NK-92 (cell line): ENCODE measurements around the gene CEP72.
"Not testable (repeated sequence)": the region's sequence is repeated elsewhere in the genome, so short reads cannot be mapped to it uniquely, and the experiment has no call there.

ENCODE experiments used
- DNase-seq: peaks from one replicate; lab custom pipeline; 2025; ENCODE audit not compliant: unreplicated experiment; lab: John Stamatoyannopoulos, UW

Gene CEP72

DNA sequence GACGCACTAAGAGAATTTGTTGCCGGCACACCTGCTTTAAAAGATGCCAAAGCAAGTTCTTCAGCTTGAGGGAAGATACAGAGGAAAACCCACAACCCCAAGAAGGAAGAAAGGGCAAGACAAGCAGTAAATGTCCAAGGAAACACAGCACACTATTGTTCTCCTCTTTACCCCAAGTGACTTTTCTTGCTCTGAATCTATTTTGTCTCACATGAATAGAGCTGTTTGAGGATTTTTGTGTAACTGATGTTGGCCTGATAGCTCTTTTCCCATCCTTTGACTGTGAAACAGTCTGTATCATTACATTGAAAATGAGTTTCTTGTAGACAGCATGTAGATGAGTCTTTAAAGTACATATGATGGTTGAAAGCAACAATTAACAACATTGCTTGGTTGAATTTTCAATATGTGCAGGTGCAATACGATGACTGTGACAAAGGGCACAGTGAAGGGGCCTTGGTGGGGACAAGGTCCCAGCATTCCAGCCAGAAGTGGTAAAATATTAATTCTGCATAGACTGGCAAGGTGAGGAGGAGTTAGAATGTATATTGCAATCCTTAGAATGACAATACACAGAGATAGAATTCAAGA, 16.8 kb upstream of the CEP72 start:
- no peak for DNase-seq

- DNase-seq, result no peak
These were observed 14.1 kb upstream of the CEP72 start for GRCh38 chr5:597871-598563.

DNA sequence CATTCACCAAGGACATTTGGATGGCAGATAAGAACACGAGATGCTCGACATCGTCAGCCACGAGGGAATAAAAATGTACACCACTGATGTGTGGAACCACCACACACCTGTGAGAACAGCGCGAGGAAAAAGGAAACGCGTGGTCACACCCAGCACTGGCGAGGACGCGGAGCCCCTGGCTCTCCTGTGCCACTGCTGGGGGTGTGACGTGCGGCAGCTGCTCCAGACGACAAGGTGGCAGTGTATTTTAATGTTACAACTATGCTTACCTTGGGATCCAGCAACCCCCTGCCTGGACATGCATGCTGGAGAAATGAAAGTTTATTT, 13.6 kb upstream of the CEP72 start:
- DNase-seq, result no peak

DNA sequence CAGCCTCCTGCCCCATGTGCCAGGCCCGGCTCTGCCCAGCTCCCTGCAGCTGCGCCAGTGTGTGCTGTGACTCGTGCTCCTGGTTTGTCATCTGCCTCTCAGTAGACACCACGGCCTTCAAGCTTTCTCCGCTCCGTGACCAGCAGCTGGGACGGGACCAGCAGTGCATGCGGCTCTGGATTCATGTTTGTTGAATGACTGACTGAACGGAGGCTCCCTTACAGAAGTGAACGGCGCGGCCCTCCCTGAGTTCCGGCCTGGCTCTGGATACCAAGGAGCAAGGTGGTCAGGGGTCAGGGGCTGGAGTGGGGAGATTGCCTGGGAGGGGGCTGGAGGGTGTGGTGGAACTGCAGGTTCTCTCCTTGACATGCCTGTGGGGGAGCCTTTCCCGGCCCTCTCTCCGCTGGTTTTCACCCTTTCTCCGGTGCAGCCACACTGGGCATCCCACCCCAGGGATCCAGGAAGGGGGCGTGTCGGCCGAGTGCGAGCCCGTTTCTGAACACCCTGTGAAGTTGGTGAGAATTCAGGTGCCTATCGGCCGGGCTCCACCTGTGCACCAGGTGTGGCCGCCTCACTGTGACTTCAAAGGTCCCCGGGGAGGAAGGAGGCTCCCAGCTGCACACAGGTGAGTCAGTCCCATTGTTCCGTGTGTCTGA, 11.1 kb upstream of the CEP72 start:
- DNase-seq, result no peak

DNA sequence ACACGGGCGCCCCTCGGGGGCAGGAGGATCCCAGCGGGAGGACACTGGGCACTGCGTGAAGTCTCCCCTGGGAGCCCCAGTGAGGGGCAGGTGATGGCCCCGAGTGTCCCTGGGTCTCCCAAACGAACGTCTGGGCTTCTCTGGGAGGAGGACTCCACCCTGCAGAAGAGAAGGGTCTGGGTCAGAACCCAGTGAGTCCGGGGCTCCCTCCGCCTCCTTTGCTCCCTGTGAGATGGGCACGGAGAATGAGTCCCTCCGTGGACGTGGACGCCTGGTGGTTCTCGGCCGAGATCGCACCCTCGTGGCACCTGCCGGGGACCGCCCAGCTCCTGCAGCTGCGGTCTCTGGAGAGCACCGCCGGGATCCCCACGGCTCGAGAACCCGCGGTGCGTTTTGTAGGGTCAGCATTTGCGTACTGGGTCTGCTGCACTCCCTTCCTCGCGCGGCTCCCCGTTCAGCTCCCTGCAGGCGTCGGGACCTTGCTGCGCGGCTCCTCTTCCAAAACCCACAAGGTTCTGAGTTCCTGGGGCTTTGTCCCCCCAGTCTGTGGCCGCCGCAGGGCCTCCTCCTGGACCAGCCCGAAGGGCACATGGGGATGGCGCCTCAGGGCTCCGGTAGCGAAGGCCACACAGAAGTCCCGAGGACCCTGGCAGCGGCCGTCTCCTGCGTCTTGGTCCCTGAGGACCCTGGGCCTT, 10.2 kb upstream of the CEP72 start:
- DNase-seq, result no peak

DNA sequence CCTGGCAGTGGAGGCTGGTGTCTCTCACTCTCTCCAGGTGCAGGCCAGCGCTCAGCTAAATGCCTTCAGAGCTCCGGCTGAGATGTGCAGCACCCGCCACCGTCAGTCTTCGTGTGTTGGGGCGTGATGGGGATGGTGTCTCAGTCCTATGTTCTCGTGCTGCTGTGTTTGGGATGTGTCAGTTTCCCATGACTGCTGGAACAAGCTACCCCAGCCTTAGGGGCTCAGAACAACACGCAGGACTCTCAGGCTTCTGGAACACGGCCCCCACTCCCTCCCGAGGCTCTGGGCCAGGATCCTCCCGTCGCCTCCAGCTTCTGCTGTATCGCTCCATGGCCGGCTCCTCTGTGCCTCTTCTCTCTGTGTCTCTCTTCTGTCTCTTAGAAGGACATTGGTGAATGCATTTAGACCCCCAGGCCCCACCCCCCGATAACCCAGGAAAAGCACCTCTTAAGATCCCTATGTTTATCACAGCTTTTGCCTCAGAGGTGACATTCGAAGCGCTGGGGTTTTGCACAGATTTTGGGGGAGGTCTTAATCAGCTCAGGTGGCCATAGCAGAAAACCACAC, 9.6 kb upstream of the CEP72 start:
- DNase-seq, result no peak

DNA sequence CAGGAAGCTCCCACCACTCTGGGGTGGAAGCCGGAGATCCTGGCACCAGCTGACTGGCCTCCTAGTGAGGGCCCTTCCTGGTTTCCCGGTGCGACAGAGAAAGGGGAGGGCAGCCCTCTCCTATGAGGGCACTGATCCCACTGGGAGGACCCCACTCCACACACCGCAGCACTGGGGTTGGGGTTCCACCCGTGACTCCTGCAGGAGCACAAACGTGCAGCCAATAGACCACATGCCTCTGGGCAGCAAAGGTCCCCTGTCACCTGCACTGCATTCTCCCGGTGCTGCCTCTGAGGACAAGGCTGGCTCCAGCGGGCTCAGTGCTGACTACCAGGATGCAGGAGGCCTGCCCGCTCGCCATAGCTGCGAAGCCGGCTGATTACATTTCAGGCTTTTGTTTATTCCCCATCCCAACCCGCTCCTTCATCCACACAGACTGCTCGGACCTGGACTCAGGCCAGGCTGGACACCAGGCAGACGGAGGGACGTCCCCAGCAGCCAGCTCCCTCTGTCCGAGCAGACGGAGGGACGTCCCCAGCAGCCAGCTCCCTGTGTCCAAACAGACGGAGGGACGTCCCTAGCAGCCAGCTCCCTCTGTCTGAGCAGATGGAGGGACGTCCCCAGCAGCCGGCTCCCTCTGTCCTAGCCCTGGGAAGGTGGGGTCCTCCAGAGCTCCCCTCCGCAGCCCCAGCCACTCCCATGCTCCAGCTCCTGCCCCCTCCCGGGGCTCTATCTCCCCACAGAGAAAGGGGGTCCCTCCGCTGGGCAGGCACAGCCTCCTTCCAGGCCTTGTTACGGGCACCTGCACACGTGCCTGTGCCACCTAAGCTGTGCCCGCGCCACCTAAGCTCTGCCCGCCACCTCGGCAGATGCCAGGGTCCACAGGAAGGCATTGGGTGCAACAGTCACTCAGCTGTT, 8.8 kb upstream of the CEP72 start:
- DNase-seq, result no peak

DNA sequence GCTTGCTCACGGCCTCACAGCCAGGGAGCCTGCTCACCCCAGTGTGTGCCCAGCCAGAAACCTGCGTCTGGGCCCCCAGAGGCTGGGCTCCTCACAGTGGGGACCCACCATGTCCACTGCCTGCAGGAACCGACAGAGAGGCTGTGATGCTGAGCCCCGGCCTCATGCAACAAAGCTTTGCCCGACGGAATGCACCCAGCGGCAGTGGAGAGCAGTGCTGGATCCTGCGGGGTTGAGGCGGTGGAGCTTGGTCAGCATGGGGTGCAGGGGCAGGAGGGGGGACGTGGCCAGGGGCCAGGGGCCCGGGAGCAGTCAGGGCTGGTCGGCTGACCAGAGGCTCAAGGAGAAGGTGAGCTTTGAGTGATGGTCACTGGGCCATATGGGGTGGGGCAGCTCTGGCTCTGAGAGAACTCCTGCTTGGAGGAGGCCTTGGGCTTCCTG, 7.7 kb upstream of the CEP72 start:
- DNase-seq, result no peak

DNA sequence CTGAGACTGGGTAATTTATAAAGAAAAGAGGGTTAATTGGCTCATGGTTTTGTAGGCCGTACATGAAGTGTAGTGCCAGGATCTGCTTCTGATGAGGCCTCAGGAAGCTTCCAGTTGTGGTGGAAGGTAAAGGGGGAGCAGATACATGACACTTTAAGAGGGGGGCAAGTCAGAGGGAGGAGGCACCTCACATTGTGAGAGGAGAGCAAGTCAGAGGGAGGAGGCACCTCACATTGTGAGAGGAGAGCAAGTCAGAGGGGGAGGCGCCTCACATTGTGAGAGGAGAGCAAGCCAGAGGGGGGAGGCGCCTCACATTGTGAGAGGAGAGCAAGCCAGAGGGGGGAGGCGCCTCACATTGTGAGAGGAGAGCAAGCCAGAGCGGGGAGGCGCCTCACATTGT, 7.0 kb upstream of the CEP72 start:
- DNase-seq, result not testable (repeated sequence)

- no peak for DNase-seq
These were observed 6.1 kb upstream of the CEP72 start for GRCh38 chr5:606061-606460.

DNA sequence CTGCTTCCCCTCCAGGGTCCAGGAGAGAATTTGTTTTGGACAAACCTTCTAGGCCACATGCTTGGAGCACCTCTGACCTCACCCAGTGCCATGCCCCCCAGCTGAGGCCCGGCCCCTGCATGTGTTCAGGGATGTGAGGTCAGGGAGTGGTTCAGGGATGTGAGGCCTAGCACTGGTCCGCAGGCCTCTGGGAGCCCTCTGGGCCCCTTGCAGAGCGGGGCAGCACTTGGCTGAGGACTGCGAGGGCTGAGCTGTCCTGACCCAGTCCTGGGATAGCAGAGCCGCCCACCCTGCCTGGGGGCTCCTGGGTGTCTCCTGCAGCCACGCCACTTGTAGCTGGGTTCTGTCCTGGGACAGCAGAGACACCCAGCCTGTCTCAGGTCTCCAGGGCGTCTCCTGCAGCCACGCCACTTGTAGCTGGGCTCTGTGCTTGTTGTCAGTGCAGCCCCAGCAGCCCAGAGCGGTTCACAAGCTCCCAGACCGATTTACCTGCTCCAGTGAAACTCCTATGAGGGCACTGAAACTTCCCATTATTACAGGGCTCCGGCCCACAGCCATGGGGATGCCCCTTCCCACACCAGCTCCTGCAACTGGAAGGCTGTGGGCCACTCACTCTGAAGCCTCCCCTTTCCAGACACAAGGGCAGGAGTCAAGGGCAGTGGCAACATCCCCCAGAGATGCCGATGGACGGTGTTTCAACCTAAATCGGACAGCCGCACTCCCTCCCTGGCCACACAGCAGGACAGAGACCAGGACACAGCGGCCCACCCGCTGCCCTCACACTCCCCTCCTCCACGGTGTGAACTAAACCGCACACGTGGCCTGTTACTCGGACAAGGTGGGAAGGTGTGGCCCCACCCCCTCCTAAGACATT, 5.4 kb upstream of the CEP72 start:
- no peak for DNase-seq

DNA sequence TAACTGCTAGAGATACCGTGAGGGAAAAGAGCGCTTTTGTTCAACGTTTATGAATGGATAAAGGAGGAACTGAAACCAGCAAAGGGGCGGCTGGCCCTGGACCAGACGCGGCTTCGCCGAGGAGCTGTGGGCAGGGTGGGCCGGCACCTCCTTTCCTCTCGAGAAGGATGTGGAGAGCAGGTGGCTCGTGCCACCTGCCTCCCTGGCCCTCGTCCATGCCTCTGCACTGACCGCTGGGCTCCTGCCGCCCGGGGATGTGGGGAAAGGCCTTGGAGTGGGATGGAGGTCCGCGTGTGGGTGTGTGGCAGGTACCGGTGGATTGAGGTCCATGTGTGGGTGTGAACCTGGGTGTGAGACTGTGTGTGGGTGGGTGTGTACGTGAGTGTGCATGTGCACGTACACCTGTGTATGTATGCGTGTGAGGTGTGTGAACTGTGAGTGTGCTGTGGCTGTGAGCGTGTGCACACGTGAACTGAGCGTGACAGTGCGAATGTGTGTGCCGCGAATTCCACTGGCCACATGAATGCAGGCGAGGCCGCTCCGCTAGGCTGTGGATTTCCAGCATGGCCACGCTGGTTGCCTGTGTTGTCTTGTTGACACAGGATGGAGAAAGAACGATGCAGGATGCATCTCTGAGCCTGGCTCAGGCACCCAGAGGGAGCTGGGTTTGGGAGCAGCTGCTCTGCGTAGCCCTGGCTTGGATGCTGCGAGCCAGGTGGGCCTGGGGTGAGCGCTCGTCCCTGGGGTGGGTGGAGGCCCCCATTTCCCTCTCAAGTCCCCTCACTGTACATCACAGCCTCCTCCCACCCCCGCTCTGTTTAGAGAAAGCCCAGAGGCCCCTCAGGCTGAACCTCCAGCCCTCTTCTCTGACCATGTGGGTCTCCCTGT, 4.4 kb upstream of the CEP72 start:
- DNase-seq, result no peak

DNA sequence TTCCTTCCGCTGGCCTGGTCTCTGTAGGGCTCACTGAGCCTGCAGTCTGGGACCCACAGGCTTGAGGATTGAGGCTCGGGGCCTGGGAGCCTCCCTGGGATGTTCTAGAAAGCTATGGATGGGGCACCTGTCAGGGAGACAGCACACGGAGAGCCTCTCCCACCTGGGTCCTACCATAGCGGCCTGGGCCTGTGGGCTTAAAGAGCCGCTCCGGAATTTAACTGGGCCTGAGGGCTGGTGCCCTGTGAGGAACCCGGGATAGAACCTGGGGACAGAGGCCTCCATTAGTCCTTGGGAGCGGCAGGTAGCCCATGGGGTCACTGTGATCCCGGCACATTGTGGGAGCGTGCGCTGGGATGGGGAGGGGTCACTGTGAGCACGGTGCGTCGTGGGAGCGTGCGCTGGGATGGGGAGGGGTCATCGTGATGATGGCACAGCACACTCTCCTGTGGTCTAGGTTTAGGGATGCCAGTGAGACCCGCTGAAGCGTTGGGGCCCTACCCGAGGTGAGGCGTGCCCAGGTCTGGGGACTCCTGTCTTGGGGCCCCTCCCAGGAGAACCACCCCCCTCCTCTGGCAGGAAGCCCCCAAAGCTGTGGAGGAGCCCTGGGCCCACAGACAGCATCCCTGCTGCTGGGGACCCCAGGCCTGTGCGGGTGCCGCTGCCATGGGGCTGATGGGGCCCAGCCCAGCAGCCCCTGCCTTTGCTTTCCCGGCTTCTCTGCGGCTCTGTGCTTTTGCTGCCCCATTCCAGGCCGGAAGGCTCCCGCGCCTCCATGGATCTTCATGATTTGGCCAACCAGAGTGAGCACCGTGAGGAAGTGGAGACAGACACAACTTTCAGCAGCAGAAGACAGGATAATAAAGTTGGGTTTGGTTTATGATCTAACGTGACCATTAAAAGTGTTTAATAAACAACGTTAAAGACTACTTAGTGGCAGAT, 3.4 kb upstream of the CEP72 start:
- no peak for DNase-seq

DNA sequence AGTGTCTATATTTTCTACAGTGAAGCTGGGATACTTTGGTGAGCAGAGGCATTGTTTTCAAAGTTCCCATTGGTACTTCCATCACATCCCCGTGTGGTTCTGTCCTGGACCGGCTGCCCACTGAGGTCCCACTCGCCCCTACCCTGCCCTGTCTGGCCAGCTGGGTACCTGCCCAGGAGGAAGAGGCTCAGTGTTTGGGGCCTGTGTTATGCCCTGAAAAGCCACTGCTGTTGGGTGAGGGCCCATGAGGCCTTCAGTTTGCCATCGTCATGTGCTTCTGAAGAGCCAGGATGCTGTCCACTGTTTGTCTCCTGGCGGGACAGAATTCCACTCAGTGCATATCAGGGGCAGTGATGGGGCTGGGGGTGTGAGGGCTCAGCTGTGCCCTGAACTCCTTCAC, 2.6 kb upstream of the CEP72 start:
- DNase-seq, result no peak

DNA sequence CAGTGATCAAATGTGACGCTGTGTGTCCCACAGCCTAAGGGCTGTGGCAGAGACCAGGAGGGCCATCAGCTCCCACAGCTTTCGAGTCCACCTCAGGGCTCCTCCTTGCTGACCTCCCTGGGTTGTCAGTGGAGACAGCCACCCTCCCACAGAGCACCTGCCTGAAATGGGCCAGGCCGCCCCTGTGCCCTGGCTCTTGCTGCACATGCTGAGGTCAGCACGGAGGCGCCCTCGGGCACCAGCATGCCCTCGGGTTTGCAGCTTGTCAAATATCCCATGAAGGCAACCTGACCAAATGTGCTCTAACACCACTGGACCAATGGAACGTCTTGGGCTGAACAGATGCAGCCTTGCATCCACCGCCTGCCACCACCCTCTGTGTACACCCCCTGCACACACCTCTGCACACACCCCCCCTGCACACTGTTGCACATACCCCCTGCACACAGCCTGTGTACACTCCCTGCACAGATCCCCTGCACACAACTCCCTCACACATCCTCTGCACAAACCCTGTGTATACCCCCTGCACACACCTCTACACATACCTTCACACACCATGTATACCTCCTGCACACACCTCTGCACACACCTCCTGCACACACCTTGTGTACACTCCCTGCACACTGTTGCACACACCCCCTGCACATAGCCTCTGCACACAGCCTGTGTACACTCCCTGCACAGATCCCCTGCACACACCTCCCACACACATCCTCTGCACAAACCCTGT, 2.0 kb upstream of the CEP72 start:
- no peak for DNase-seq

DNA sequence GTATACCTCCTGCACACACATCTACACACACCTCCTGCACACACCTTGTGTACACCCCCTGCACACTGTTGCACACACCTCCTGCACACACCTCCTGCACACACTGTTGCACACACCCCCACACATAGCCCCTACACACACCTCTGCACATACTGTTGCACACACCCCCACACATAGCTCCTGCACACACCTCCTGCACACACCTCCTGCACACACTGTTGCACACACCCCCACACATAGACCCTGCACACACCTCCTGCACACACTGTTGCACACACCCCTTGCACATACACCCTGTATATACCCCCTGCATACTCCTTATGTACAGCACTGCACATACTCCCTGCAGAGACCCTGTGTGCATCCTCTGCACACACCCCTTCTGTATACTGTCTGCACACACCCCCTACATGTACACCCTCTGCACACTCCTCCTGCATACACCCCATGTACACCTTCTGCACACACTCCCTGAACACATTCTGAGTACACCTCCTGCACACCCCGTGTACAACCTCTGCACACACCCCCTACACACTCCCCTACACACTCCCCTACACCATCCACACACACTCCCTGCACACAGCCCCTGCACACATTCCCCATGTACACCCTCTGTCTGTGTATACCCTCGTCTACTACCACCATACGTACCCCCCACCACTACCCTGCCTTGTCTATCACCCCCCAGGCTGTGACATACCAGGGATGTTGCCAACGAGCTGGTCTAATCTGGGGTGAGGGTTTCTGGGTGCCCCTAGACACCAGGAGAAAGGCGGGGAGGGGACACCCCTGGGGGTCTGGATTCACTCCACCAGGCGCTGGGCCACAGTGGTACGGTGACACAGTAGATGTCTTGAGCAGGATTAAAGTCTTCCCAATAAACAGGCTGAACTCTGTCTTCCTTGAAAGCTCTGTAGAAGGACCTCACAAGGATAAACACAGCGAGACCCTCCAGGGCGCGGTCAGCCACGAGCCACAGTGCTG, 1.1 kb upstream of the CEP72 start:
- no peak for DNase-seq
